LNCAP (cell line): Measurements from ENCODE around the gene RNF125.

Experiments used
- CTCF ChIP-seq: fragments of 450-650 bp; IDR thresholded peaks from 2 replicates; pipeline ENCODE4 v1.5.1; 2017; ENCODE audit warnings: mild to moderate bottlenecking

The RNF125 gene

GRCh38 chr18:32019251-32019948 lies 775 bp downstream of the RNF125 start:
- no peak for TF ChIP-seq CTCF

GRCh38 chr18:32021756-32022564 lies 3.3 kb downstream of the RNF125 start:
- no peak for TF ChIP-seq CTCF

- TF ChIP-seq CTCF = no peak
Measured at GRCh38 chr18:32025744-32026143, 7.1 kb downstream of the RNF125 start.

- no peak for TF ChIP-seq CTCF
Measured at GRCh38 chr18:32026491-32027086, 8.0 kb downstream of the RNF125 start.

- TF ChIP-seq CTCF = no peak
Measured at GRCh38 chr18:32029558-32029957, 10.9 kb downstream of the RNF125 start.

GRCh38 chr18:32032609-32033008 lies 14.0 kb downstream of the RNF125 start:
- TF ChIP-seq CTCF = no peak

GRCh38 chr18:32036506-32037180 lies 18.0 kb downstream of the RNF125 start:
- TF ChIP-seq CTCF = no peak
